Fibroblast of skin of right quadriceps (primary cell): ENCODE results near the gene PIWIL1.
A peak's percentile ranks its signal among the peaks of the same experiment; 100 is the strongest.

Experiments
- DNase-seq: peaks from one replicate; pipeline ENCODE4 v3.0.0-alpha.2; 2013

PIWIL1 gene

DNA sequence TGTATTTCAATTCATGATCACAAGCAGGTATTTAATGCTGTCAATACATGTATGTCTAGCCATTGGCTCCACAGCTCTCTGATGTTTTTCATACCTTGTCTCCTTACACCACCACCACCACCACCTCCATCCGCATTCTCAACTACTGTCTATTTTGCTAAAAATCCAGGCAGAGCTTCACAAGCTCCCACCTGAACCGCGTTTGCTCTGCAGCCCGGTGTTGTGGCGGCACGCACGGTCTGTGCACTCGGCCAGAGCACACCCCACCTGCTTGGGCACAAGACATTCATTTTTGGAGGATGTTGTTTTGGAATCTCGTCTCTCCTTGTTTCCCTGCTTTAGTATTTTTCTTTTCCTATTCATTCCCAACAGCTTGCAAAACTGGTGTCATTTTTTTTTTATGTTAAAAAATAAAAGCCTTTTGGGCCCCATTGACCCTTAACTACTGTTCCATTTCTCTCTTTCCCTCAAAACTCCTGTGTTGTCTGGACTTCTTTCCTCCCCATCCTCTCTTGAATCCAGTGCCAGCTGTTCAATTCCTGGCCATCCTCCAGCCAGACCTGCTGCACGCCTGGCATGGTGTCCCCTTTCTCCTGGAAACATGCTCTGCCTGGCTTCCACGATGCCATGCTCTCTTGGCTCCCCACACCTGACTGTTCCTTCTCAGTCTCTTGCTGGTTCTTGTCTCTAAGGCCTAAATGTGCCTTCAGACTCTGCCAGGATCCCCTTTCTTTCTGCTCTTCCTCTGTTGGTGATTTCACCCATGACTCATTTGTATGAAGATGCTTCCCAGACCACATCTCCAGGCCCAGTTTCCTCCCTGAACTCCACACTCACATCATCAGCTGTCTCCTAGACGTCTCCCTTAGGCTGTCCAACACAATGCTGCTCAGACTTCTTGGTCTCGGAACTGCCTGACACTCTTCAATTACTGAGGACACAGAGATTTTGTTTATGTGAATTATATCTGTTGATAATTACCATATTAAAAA lies 37.9 kb downstream of the PIWIL1 start:
- DNase-seq: peak; percentile 8

- no peak for DNase-seq
Observed at GRCh38 chr12:130382818-130383217, 45.1 kb downstream of the PIWIL1 start.

DNA sequence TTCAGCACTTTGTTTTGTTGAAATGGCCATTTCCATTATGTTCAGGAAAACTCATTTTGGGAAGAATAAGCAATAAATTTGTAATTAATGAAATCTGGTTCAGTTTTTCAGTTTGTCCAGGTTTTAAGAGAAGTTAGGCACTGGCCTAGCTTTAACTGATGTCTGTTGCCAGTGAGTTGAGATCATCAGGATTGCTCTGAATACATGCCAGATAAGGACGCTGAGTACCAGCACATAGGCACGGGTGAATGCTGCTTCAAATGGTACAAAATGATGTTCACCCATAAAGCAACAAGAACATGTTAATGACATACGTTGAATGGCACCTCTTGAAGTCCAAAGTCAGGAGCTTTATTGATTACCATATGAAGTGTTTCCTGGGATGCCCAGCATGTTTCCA lies 46.5 kb downstream of the PIWIL1 start:
- DNase-seq: no peak

DNA sequence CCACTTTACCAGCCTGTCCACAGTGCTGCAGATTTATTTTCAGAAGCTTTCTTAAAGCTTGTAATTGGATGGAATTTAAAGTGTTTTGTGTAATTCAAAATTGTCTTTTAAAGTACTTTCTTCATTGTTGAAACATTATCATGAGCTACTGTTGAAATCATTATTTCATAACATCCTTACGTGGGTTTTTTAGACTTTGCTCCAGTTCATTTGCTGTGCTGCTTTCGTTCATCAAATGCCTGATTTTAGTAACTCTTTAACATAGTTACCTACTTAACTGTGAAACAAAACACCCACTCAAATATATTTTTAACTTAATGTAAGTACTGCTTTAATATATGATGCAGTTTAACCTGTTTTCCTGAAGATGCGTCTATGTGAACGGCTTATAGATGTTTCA lies 47.5 kb downstream of the PIWIL1 start:
- DNase-seq: no peak

GRCh38 chr12:130391186-130391585 lies 53.5 kb downstream of the PIWIL1 start:
- DNase-seq: no peak

GRCh38 chr12:130394906-130395305 lies 57.2 kb downstream of the PIWIL1 start:
- no peak for DNase-seq

- no peak for DNase-seq
Observed at GRCh38 chr12:130396667-130397066, 59.0 kb downstream of the PIWIL1 start.

DNA sequence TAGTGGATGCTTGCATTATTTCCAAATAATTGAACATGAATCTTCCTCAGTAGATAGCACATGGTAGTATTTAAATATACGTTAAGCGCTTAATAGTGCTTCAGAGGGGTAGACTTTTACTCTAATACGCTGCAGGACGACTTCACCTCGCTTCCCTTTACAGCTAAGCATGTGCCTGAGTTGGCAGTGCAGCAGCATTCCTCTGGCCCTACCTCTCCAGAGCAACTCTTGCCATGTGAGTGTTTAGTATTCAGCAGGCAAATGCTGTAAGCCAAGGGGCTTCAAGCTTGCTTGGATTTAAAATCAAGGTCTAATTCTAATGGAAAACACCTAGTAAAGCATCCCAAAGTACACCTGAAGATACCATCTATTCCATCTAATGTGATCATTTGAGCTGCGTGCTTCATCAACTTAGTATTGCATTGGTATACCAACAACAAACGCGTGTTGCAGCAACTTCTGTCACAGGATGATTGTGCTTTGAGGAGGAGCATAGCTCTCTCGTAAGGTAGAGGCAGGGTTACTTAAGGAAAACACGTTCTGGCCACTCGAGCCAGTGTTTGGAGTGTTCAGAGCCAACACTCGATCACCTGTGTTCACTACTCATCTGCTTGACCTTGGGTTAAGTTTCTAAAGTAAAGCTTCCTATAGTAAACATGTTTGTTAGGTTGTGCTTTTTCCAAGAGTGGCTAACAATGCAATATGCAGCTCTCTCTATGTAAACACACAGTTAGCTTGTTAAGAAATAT lies 60.6 kb downstream of the PIWIL1 start:
- DNase-seq: no peak

GRCh38 chr12:130401703-130402102 lies 64.0 kb downstream of the PIWIL1 start:
- DNase-seq: no peak

DNA sequence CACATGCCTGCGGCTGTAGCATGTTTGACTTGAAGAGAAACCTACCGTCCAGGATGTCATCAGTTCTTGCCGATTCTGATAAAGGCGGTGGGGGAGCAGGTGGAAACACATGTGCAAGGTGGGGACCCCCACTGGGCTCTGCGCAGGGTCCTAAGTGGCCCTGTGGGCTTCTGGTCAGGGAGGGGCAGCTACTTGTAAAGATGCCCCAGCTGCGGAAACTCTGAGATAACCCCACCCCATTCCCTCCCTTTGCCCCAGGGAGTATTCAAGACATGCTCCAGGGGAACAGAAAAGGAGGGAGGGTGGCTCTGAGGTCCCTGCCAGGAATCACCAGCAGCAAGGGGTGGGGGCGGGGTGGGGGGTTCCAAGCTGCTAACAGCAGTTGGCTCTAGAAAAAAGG lies 67.6 kb downstream of the PIWIL1 start:
- no peak for DNase-seq

DNA sequence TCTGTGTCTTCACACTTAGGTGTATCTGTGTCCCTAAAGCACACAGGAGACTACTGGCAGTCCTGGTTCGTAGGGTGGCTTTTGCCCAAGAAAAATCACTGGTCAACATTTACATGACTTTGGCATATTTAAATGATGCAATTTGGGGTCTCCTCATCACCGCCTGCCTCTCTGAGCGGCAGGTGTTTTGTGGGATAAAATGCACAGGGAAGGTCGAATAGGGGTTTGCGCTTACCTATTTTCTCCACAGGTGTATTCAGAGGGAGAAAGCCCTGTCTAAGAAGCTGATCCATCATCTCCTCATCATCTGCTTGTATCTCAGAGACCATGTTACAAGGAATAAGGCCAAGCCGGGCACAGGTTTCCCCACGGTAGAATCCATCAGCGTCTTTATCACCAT lies 74.7 kb downstream of the PIWIL1 start:
- DNase-seq: no peak

DNA sequence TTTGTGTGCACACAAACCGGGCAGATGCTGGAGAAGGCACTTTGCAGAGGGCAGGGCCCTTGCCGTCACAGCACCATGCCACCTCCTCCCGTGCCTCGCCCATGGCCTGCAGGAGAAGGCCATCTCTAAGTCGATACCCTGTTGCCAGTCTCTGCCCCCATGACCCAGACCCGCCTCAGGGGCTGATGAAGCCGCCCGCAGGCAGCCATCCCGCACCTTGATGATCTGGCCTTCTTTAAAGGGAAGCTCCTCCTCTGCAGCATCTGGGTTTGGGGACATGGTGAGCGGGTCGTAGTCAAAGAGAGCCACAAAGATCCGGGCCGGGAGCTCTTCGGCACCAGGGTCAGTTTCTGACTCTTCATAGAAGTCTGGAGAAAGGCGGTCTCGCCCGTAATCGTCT lies 76.2 kb downstream of the PIWIL1 start:
- DNase-seq: no peak

DNA sequence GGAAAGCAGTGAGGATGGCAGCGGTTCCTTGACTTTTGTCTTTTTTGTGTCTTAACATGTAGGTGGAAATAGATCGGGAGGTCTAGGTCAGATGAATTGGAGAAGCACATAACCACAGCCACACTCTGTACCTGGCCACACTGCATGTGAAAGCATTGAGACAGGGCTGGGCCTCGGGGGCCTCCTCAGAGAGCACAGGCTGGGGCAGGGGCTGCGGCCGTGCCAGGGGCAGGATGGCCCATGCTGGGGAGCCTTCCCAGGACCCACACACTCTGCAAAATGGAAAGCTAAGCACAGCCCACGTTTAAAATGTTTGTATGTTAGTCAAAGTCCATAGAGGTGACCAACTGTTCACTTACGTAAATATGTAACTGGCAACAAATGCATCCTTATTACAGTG lies 76.7 kb downstream of the PIWIL1 start:
- no peak for DNase-seq

DNA sequence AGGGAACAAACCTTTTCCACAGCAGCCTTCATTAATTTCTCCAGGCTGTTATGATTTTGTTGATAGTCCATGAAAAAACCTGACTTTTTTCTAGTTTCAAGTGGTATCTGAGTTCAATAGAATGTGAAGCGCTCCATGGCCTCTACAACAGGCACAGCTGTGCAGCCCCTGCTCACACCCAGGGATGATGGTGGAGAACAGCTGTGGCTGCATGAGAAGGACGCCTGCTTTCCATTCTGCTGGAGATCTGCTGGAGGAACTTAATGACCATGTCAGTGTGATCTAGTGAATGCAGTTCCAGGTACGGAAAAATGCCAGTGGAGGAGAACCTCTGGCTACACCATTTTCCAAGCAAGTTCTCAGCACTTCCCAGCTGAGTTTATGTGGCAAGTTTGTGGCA lies 80.6 kb downstream of the PIWIL1 start:
- DNase-seq: no peak

DNA sequence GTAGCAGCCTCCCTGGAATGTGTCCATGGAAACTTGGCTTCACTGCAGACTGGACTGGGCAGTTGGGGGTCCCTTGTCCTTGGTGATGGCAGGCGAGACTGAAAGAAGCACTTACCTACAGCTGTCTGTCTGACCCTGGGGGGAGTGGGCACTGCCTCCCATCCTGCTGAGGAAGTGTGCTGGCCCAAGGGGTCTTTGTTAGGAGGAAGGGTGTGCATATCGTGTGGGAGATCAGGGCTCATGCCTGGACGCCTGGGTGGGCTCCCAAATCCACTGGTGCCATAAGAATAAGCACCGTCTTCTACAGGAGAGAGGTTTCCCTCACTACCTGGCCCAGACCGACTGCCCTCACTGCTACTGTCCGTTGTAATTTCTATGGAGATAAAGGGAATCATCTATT lies 81.4 kb downstream of the PIWIL1 start:
- no peak for DNase-seq

- no peak for DNase-seq
Observed at GRCh38 chr12:130420071-130420470, 82.4 kb downstream of the PIWIL1 start.

DNA sequence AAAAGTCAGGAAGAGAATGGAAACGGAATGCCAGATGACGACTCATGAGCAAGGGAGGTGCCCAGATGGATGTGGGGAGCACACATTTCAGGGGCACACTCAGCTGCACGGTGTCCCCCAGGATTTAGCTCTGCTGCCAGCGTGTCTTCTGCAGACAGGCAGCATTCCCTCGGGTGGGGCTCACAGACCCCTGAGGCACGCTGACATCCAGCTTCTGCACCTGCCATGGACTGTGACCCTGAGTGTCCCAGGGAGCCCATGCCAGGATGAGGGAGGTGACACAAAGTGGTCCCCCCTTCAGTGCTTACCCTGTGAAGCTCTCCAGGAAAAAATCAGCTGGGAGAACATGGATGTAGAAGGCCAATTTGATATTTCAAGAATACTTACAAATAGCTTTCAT lies 84.2 kb downstream of the PIWIL1 start:
- DNase-seq: no peak
